ENCODE measurements around the gene CDKAL1. TPM values are rescaled to one million over a fixed set of nuclear protein-coding genes. Genes with fewer than 3 reads are reported as not detected.

The CDKAL1 gene
- total RNA-seq, 1 donor from 2014 or later: 39.6 TPM

GRCh38 chr6:21039926-21040325, 505.7 kb downstream of the CDKAL1 start:
- H4K20me1 ChIP-seq (ENCODE audit: low read depth): no peaks in the 10 kb centered on the region
- no peak overlapping the region for H3K9ac ChIP-seq
- no peaks in the 10 kb centered on the region for H3K9me3 ChIP-seq (ENCODE audit: low read depth)
- H3K36me3 ChIP-seq: no peaks in the 10 kb centered on the region
- Mint-ChIP-seq H3K36me3 (no peaks in the 10 kb centered on the region), H3K4me3 (no peak overlapping the region), H3K9me3 (peaks cover 2% of the 10 kb centered on the region), H3K27ac (no peak overlapping the region), H3K4me1 (peaks cover 20% of the 10 kb centered on the region), H3K27me3 (ENCODE audit: insufficient read depth, low read depth) (no peaks in the 10 kb centered on the region)
- H3K27me3 ChIP-seq: no peaks in the 10 kb centered on the region
- TF ChIP-seq EZH2phosphoT487 (IDR thresholded peaks at IDR 0.05) (no peak), CTCF (IDR thresholded peaks at IDR 0.05) (no peak), EZH2 (IDR thresholded peaks at IDR 0.05) (no peak)
- H3K27ac ChIP-seq: no peak overlapping the region
- H3K4me1 ChIP-seq: no peaks in the 10 kb centered on the region
- H3K4me3 ChIP-seq: no peak overlapping the region
- no peak overlapping the region for H2AFZ ChIP-seq (replicated peaks)
- H3K4me2 ChIP-seq: no peak overlapping the region
- DNase-seq (ENCODE audit: low spot score): no peak
- H3F3A ChIP-seq (ENCODE audit: low read depth): no peaks in the 10 kb centered on the region
- H3K79me2 ChIP-seq (ENCODE audit: low read depth): no peaks in the 10 kb centered on the region

GRCh38 chr6:21045135-21045700, 511.0 kb downstream of the CDKAL1 start:
- no peak overlapping the region for H3K27ac ChIP-seq
- no peak for DNase-seq (ENCODE audit: low spot score)
- H3K27me3 ChIP-seq: no peaks in the 10 kb centered on the region
- no peaks in the 10 kb centered on the region for H3K4me1 ChIP-seq
- Mint-ChIP-seq H3K4me1 (peaks cover 28% of the 10 kb centered on the region), H3K9me3 (no peaks in the 10 kb centered on the region), H3K27ac (no peak overlapping the region), H3K36me3 (no peaks in the 10 kb centered on the region), H3K4me3 (no peak overlapping the region), H3K27me3 (ENCODE audit: insufficient read depth, low read depth) (no peaks in the 10 kb centered on the region)
- no peaks in the 10 kb centered on the region for H4K20me1 ChIP-seq (ENCODE audit: low read depth)
- no peak overlapping the region for H3K9ac ChIP-seq
- no peak overlapping the region for H2AFZ ChIP-seq (replicated peaks)
- no peaks in the 10 kb centered on the region for H3K36me3 ChIP-seq
- no peak overlapping the region for H3K4me2 ChIP-seq
- no peaks in the 10 kb centered on the region for H3K9me3 ChIP-seq (ENCODE audit: low read depth)
- no peaks in the 10 kb centered on the region for H3K79me2 ChIP-seq (ENCODE audit: low read depth)
- no peak overlapping the region for H3K4me3 ChIP-seq
- H3F3A ChIP-seq (ENCODE audit: low read depth): no peaks in the 10 kb centered on the region
- no peak for TF ChIP-seq EZH2 (IDR thresholded peaks at IDR 0.05)
- no peak for TF ChIP-seq CTCF (IDR thresholded peaks at IDR 0.05)
- TF ChIP-seq EZH2phosphoT487 (IDR thresholded peaks at IDR 0.05): no peak

GRCh38 chr6:21046276-21046675, 512.0 kb downstream of the CDKAL1 start:
- H3K4me1 Mint-ChIP-seq: peaks cover 23% of the 10 kb centered on the region
- no peaks in the 10 kb centered on the region for H3K36me3 ChIP-seq
- DNase-seq (ENCODE audit: low spot score): no peak
- H3K4me3 ChIP-seq: no peak overlapping the region
- no peaks in the 10 kb centered on the region for H3K27me3 ChIP-seq
- no peak overlapping the region for H3K4me2 ChIP-seq
- H3K4me1 ChIP-seq: no peaks in the 10 kb centered on the region
- H3F3A ChIP-seq (ENCODE audit: low read depth): no peaks in the 10 kb centered on the region
- H3K27me3 Mint-ChIP-seq (ENCODE audit: insufficient read depth, low read depth): no peaks in the 10 kb centered on the region
- H3K9ac ChIP-seq: no peak overlapping the region
- H3K27ac Mint-ChIP-seq: peak overlapping the region; percentile 50
- no peaks in the 10 kb centered on the region for H3K79me2 ChIP-seq (ENCODE audit: low read depth)
- TF ChIP-seq EZH2 (IDR thresholded peaks at IDR 0.05) (no peak), CTCF (IDR thresholded peaks at IDR 0.05) (no peak), EZH2phosphoT487 (IDR thresholded peaks at IDR 0.05) (no peak)
- no peaks in the 10 kb centered on the region for H3K36me3 Mint-ChIP-seq
- no peaks in the 10 kb centered on the region for H3K9me3 ChIP-seq (ENCODE audit: low read depth)
- no peaks in the 10 kb centered on the region for H4K20me1 ChIP-seq (ENCODE audit: low read depth)
- H3K4me3 Mint-ChIP-seq: no peak overlapping the region
- H3K27ac ChIP-seq: no peak overlapping the region
- no peaks in the 10 kb centered on the region for H3K9me3 Mint-ChIP-seq
- no peak overlapping the region for H2AFZ ChIP-seq (replicated peaks)

Data from neural progenitor cell (in vitro differentiated cells).